Activated CD4-positive, alpha-beta T cell treated with anti-CD3 and anti-CD28 coated beads, Interleukin-2, amount 50 U/mL, for 1 hour (primary cell): Measurements from ENCODE around the gene MYCBPAP.
A peak's percentile ranks its signal among the peaks of the same experiment; 100 is the strongest.

ENCODE experiments used
- DNase-seq: peaks from one replicate; pipeline ENCODE4 v3.0.0-alpha.2; 2020

Gene MYCBPAP

GRCh38 chr17:50558941-50559614 lies 50.8 kb downstream of the MYCBPAP start:
- DNase-seq = no peak

- DNase-seq = no peak
Measured at GRCh38 chr17:50559674-50560184, 51.5 kb downstream of the MYCBPAP start.

GRCh38 chr17:50560185-50560824 lies 52.1 kb downstream of the MYCBPAP start, which contains the start of gene CACNA1G:
CACNA1G (plus strand) TSS chr17:50560715; CDS start chr17:50561460, 745 bp downstream.
- peak; percentile 88 for DNase-seq

- no peak for DNase-seq
Measured at GRCh38 chr17:50560931-50561745, 52.9 kb downstream of the MYCBPAP start.

- no peak for DNase-seq
Measured at GRCh38 chr17:50561746-50562141, 53.5 kb downstream of the MYCBPAP start.

GRCh38 chr17:50562242-50563091 lies 54.2 kb downstream of the MYCBPAP start:
- DNase-seq = no peak

GRCh38 chr17:50563092-50563511 lies 54.9 kb downstream of the MYCBPAP start:
- no peak for DNase-seq

- no peak for DNase-seq
Measured at GRCh38 chr17:50564916-50565315, 56.7 kb downstream of the MYCBPAP start.

- DNase-seq = no peak
Measured at GRCh38 chr17:50565402-50566350, 57.4 kb downstream of the MYCBPAP start.

GRCh38 chr17:50566886-50567285 lies 58.6 kb downstream of the MYCBPAP start:
- no peak for DNase-seq

- DNase-seq = no peak
Measured at GRCh38 chr17:50568659-50569058, 60.4 kb downstream of the MYCBPAP start.

- DNase-seq = no peak
Measured at GRCh38 chr17:50569592-50569991, 61.4 kb downstream of the MYCBPAP start.

- DNase-seq = no peak
Measured at GRCh38 chr17:50570032-50570431, 61.8 kb downstream of the MYCBPAP start.

GRCh38 chr17:50570528-50570927 lies 62.3 kb downstream of the MYCBPAP start:
- DNase-seq = no peak

GRCh38 chr17:50571681-50572080 lies 63.4 kb downstream of the MYCBPAP start:
- no peak for DNase-seq

- DNase-seq = no peak
Measured at GRCh38 chr17:50572541-50572940, 64.3 kb downstream of the MYCBPAP start.

GRCh38 chr17:50573866-50574611 lies 65.8 kb downstream of the MYCBPAP start:
- DNase-seq = no peak

- no peak for DNase-seq
Measured at GRCh38 chr17:50575581-50576210, 67.5 kb downstream of the MYCBPAP start.

- no peak for DNase-seq
Measured at GRCh38 chr17:50576864-50577263, 68.6 kb downstream of the MYCBPAP start.

- DNase-seq = no peak
Measured at GRCh38 chr17:50577451-50577954, 69.3 kb downstream of the MYCBPAP start.
